ENCODE measurements around the gene CDC34. TPM values are rescaled to one million over a fixed set of nuclear protein-coding genes. Genes with fewer than 3 reads are reported as not detected.

Gene CDC34
- total and polyA plus RNA-seq, 9 of the 15 experiments (the other 6 are each of a cell fraction or from before 2014, with no cell fraction given): 0.80 to 203 (median 65.5) TPM

DNA sequence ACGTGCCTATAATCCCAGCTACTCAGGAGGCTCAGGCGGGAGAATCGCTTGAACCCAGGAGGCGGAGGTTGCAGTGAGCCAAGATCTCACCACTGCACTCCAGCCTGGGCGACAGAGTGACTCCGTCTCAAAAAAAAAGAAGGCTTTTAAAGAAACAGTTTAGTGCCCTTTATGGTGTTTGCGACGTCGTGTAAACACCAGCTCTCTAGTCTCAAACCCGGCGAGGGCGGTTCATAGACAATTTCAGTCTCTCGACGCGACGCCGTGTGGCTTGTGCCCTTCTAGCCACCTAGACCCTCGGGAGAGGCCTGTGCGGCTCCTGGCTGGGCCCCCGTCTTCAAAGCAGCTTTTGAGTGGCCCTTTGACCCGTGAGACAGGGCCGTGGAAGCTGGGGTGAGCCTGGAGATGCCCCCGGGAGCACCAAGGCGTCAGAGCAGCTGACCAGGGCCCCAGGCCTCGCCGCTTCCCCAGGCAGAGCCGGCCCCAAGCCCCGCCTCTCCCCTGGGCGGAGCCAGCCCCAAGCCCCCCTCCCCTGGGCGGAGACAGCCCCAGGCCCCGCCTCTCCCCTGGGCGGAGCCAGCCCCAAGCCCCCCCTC is 40.3 kb upstream of the CDC34 start (continued):
- TF ChIP-seq, protein P1, sequence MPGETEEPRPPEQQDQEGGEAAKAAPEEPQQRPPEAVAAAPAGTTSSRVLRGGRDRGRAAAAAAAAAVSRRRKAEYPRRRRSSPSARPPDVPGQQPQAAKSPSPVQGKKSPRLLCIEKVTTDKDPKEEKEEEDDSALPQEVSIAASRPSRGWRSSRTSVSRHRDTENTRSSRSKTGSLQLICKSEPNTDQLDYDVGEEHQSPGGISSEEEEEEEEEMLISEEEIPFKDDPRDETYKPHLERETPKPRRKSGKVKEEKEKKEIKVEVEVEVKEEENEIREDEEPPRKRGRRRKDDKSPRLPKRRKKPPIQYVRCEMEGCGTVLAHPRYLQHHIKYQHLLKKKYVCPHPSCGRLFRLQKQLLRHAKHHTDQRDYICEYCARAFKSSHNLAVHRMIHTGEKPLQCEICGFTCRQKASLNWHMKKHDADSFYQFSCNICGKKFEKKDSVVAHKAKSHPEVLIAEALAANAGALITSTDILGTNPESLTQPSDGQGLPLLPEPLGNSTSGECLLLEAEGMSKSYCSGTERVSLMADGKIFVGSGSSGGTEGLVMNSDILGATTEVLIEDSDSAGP (CRISPR knock-in tag; IDR thresholded peaks at IDR 0.05): no peak
- TF ChIP-seq ZNF146 (CRISPR knock-in tag; IDR thresholded peaks at IDR 0.05; ENCODE audit: unreplicated experiment) (no peak), JUNB (CRISPR knock-in tag; conservative IDR thresholded peaks at IDR 0.05) (no peak), DIDO1 (tag; IDR thresholded peaks at IDR 0.05; ENCODE audit: low read depth) (no peak), NFE2 (IDR thresholded peaks at IDR 0.05; ENCODE audit: low read depth) (no peak), TAL1 (IDR thresholded peaks at IDR 0.05) (no peak), JUN (IDR thresholded peaks at IDR 0.05; ENCODE audit: borderline replicate concordance, low read depth, low read length) (no peak), JUN (CRISPR knock-in tag; IDR thresholded peaks at IDR 0.05; ENCODE audit: borderline replicate concordance) (no peak), ZC3H8 (IDR thresholded peaks at IDR 0.05) (no peak), HDAC8 (tag; IDR thresholded peaks at IDR 0.05) (no peak), MXI1 (IDR thresholded peaks at IDR 0.05; ENCODE audit: low read depth, low read length) (no peak), ETS2 (tag; IDR thresholded peaks at IDR 0.05; ENCODE audit: borderline replicate concordance, poor library complexity, severe bottlenecking) (no peak), SIN3A (IDR thresholded peaks at IDR 0.05; ENCODE audit: borderline replicate concordance in 2 of 2, control insufficient read depth in 1 of 2, low read depth in 2 of 2, low read length in 2 of 2) (no peak), ATF7 (IDR thresholded peaks at IDR 0.05) (no peak), PHTF2 (CRISPR knock-in tag; IDR thresholded peaks at IDR 0.05) (no peak), ZNF197 (CRISPR knock-in tag; IDR thresholded peaks at IDR 0.05; ENCODE audit: low read depth) (no peak)
- TF ChIP-seq, protein P2, sequence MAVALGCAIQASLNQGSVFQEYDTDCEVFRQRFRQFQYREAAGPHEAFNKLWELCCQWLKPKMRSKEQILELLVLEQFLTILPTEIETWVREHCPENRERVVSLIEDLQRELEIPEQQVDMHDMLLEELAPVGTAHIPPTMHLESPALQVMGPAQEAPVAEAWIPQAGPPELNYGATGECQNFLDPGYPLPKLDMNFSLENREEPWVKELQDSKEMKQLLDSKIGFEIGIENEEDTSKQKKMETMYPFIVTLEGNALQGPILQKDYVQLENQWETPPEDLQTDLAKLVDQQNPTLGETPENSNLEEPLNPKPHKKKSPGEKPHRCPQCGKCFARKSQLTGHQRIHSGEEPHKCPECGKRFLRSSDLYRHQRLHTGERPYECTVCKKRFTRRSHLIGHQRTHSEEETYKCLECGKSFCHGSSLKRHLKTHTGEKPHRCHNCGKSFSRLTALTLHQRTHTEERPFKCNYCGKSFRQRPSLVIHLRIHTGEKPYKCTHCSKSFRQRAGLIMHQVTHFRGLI (CRISPR knock-in tag; IDR thresholded peaks at IDR 0.05): no peak
- TF ChIP-seq, protein P3, sequence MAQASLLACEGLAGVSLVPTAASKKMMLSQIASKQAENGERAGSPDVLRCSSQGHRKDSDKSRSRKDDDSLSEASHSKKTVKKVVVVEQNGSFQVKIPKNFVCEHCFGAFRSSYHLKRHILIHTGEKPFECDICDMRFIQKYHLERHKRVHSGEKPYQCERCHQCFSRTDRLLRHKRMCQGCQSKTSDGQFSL (CRISPR knock-in tag; IDR thresholded peaks at IDR 0.05): no peak
- TF ChIP-seq, protein P3 (tag; IDR thresholded peaks at IDR 0.05): no peak
- TF ChIP-seq, protein P4, sequence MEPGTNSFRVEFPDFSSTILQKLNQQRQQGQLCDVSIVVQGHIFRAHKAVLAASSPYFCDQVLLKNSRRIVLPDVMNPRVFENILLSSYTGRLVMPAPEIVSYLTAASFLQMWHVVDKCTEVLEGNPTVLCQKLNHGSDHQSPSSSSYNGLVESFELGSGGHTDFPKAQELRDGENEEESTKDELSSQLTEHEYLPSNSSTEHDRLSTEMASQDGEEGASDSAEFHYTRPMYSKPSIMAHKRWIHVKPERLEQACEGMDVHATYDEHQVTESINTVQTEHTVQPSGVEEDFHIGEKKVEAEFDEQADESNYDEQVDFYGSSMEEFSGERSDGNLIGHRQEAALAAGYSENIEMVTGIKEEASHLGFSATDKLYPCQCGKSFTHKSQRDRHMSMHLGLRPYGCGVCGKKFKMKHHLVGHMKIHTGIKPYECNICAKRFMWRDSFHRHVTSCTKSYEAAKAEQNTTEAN (CRISPR knock-in tag; IDR thresholded peaks at IDR 0.05): no peak
- TF ChIP-seq, protein P5, sequence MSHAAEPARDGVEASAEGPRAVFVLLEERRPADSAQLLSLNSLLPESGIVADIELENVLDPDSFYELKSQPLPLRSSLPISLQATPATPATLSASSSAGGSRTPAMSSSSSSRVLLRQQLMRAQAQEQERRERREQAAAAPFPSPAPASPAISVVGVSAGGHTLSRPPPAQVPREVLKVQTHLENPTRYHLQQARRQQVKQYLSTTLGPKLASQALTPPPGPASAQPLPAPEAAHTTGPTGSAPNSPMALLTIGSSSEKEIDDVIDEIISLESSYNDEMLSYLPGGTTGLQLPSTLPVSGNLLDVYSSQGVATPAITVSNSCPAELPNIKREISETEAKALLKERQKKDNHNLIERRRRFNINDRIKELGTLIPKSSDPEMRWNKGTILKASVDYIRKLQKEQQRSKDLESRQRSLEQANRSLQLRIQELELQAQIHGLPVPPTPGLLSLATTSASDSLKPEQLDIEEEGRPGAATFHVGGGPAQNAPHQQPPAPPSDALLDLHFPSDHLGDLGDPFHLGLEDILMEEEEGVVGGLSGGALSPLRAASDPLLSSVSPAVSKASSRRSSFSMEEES (CRISPR knock-in tag; IDR thresholded peaks at IDR 0.05): no peak

All from K562 (cell line).